OCI-LY7 (cell line): ENCODE measurements around the gene XKR3. TPM values are rescaled to one million over a fixed set of nuclear protein-coding genes. Genes with fewer than 3 reads are reported as not detected.

Experiments used
- BruUV-seq: library from RNA; stranded (reverse); fragments of 400-500 nt; replicated peaks from 2 replicates; lab custom pipeline; 2021; lab: Mats Ljungman, UMichigan
- CTCF ChIA-PET: fragments of 300-600 bp; sonication (Branson Sonifier 250); formaldehyde crosslinking; loops from one replicate; lab custom pipeline; 2022; ENCODE audit warnings: antibody characterized with exemption; ENCODE audit not compliant: unreplicated experiment; lab: Charles Lee
- POLR2A ChIA-PET: fragments of 300-600 bp; sonication (Branson Sonifier 250); formaldehyde crosslinking; loops from one replicate; lab custom pipeline; 2022; ENCODE audit warnings: antibody characterized with exemption; lab: Charles Lee
- DNase-seq: peaks from one replicate; pipeline ENCODE4 v3.0.0-alpha.2; 2015; ENCODE audit warnings: low spot score
- H2AFZ ChIP-seq: fragments of 200-600 bp; sonication (generic), shearing (Covaris generic); 2 replicates; pipeline ENCODE4 v1.6.1; 2014; ENCODE audit warnings: mild to moderate bottlenecking, antibody characterized with exemption, low read length, moderate library complexity
- H3K27ac ChIP-seq: fragments of 200-600 bp; sonication (generic); 2 replicates; pipeline ENCODE4 v1.5.1; 2014; ENCODE audit warnings: mixed run types, low read depth, mild to moderate bottlenecking, moderate library complexity, low read length, inconsistent platforms; ENCODE audit not compliant: poor library complexity, severe bottlenecking
- H3K36me3 ChIP-seq: fragments of 200-600 bp; sonication (generic); 2 replicates; pipeline ENCODE4 v1.6.1; 2014; ENCODE audit warnings: mild to moderate bottlenecking, antibody characterized with exemption, low read length, moderate library complexity, mixed read lengths; ENCODE audit not compliant: insufficient read depth
- H3K4me1 ChIP-seq: fragments of 200-600 bp; sonication (generic); 2 replicates; pipeline ENCODE4 v1.5.1; 2014; ENCODE audit warnings: mild to moderate bottlenecking, low read length; ENCODE audit not compliant: insufficient read depth, poor library complexity, severe bottlenecking
- H3K4me2 ChIP-seq: fragments of 200-600 bp; sonication (generic); 2 replicates; pipeline ENCODE4 v1.6.1; 2014; ENCODE audit warnings: mild to moderate bottlenecking, low read length
- H3K4me3 ChIP-seq: fragments of 200-600 bp; sonication (generic); 2 replicates; pipeline ENCODE4 v1.5.1; 2014; ENCODE audit warnings: mild to moderate bottlenecking, low read depth, low read length; ENCODE audit not compliant: poor library complexity, severe bottlenecking
- H3K79me2 ChIP-seq: fragments of 200-600 bp; sonication (generic); 2 replicates; pipeline ENCODE4 v1.6.1; 2016; ENCODE audit warnings: low read depth, mild to moderate bottlenecking, low read length, moderate library complexity, mixed read lengths; ENCODE audit not compliant: insufficient read depth
- H3K9me2 ChIP-seq: fragments of 200-600 bp; sonication (generic); 2 replicates; pipeline ENCODE4 v1.6.1; 2016; ENCODE audit warnings: mild to moderate bottlenecking, low read length, mixed read lengths; ENCODE audit not compliant: insufficient read depth
- H3K9me3 ChIP-seq: fragments of 200-600 bp; sonication (generic); 2 replicates; pipeline ENCODE4 v1.6.1; 2014; ENCODE audit warnings: mild to moderate bottlenecking, mixed run types, low read length, mixed read lengths
- H4K20me1 ChIP-seq: fragments of 200-600 bp; sonication (generic); 2 replicates; pipeline ENCODE4 v1.6.1; 2014; ENCODE audit warnings: mild to moderate bottlenecking, antibody characterized with exemption, low read length, moderate library complexity, mixed read lengths; ENCODE audit not compliant: insufficient read depth
- EZH2phosphoT487 ChIP-seq: fragments of 200-600 bp; sonication (generic); IDR thresholded peaks from 2 replicates; pipeline ENCODE4 v1.6.1; 2018; ENCODE audit warnings: low read depth, borderline replicate concordance, mild to moderate bottlenecking, mixed run types, antibody characterized with exemption, low read length, moderate library complexity, mixed read lengths
- intact Hi-C: fragments of 100-400 bp; cut with micrococcal nuclease; formaldehyde crosslinking; loops from one replicate; pipeline ENCODE4 v1.10.0; 2022; ENCODE audit not compliant: unreplicated experiment
- total RNA-seq, 2 experiments: library from RNA; depleted of rRNA in 1 of 2; stranded (reverse); fragments of >200 nt in 1 of 2; shearing (Covaris generic) in 1 of 2; gene quantifications; 2 replicates each; pipeline ENCODE4 v1.2.3, GENCODE V29; 2014 to 2022
- TF ChIP-seq, protein P1 (sequence below): fragments of 200-600 bp; sonication (generic); conservative IDR thresholded peaks from 2 replicates; pipeline ENCODE4 v1.5.1; 2014; ENCODE audit warnings: mild to moderate bottlenecking, antibody characterized with exemption, low read length, moderate library complexity, mixed read lengths

XKR3 gene
- total RNA-seq, 2 experiments from 2014 or later: not detected

DNA sequence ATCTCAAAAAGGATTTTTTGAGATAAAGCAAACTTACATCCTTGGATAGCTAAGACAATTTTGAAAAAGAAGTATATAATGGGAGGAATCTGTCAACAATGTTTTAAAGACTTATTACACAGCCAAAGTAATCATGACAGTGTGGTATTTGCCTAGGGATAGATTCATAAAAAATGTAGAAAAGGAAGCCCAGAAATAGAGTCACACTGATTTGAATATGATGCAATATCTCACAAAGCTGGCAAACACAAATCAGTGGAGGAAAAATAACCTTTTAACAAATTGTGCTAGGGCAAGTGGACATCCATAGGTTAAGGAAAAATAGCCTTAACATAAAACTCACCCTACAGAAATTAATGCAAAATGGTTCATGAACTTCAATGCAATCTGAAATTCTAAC, 6.0 kb downstream of the XKR3 start:
- no TSS peak for BruUV-seq
- Histone ChIP-seq H2AFZ (peak overlapping the region; percentile 82; the same call in 1 of the 2 replicates), H3K36me3 (no peaks in the 10 kb centered on the region; the same call in 1 of the 2 replicates), H3K9me2 (no peaks in the 10 kb centered on the region), H3K9me3 (peaks cover 39% of the 10 kb centered on the region), H3K4me1 (peaks cover 26% of the 10 kb centered on the region), H3K4me3 (peak overlapping the region; percentile 21), H3K4me2 (peak overlapping the region; percentile 49), H4K20me1 (no peaks in the 10 kb centered on the region), H3K79me2 (no peaks in the 10 kb centered on the region), H3K27ac (peak overlapping the region; percentile 19)
- CTCF ChIA-PET: no interaction called here
- intact Hi-C loops: loop anchor here (10.0 kb wide), 1 partner anchor 664 kb away; no protein-coding TSS in a partner anchor
- TF ChIP-seq EZH2phosphoT487: no peak
- TF ChIP-seq, protein P1, sequence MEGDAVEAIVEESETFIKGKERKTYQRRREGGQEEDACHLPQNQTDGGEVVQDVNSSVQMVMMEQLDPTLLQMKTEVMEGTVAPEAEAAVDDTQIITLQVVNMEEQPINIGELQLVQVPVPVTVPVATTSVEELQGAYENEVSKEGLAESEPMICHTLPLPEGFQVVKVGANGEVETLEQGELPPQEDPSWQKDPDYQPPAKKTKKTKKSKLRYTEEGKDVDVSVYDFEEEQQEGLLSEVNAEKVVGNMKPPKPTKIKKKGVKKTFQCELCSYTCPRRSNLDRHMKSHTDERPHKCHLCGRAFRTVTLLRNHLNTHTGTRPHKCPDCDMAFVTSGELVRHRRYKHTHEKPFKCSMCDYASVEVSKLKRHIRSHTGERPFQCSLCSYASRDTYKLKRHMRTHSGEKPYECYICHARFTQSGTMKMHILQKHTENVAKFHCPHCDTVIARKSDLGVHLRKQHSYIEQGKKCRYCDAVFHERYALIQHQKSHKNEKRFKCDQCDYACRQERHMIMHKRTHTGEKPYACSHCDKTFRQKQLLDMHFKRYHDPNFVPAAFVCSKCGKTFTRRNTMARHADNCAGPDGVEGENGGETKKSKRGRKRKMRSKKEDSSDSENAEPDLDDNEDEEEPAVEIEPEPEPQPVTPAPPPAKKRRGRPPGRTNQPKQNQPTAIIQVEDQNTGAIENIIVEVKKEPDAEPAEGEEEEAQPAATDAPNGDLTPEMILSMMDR: no peak
- peak; percentile 60 for DNase-seq
- POLR2A ChIA-PET: interaction anchor here (1.1 to 2.8 kb wide), 3 partner anchors 8 to 14 kb away, joined by 4 to 15 read pairs (median 5); no protein-coding TSS in a partner anchor

DNA sequence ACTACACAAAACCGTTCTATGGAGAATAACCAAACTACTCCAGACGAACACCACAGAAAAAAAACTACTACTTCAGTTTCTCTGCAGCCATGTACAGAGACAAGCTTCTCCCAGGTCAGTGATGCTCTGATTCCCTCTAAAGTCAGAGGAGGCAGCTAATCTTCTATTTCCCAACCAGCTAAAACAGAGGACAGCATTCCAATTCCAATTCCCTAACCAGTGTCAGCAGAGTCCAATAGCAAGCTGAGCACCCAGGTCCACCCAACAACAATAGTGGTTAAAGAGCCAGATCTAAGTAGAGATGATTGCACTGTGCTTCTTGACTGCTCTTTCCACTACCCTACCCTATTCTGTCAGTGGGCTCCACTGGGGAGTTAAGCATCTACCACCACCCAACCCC, 6.7 kb downstream of the XKR3 start:
- CTCF ChIA-PET: interaction anchor here (0.8 kb wide), 1 partner anchor 35 kb away, joined by 4 read pairs; no protein-coding TSS in a partner anchor
- BruUV-seq: no TSS peak

More for the DNA sequence above, 6.7 kb downstream of the XKR3 start:
- Histone ChIP-seq H4K20me1 (no peaks in the 10 kb centered on the region), H3K36me3 (no peaks in the 10 kb centered on the region; the same call in 1 of the 2 replicates), H3K27ac (peak overlapping the region; percentile 19), H3K4me1 (peaks cover 26% of the 10 kb centered on the region), H3K4me2 (peak overlapping the region; percentile 49), H3K79me2 (no peaks in the 10 kb centered on the region), H2AFZ (peak overlapping the region; percentile 82), H3K9me2 (no peaks in the 10 kb centered on the region), H3K9me3 (peaks cover 46% of the 10 kb centered on the region), H3K4me3 (no peak overlapping the region)
- TF ChIP-seq, protein P1: no peak
- no peak for TF ChIP-seq EZH2phosphoT487
- POLR2A ChIA-PET: interaction anchor here (0.9 to 2.8 kb wide), 4 partner anchors 8 to 20 kb away, joined by 4 to 15 read pairs (median 4); no protein-coding TSS in a partner anchor
- intact Hi-C loops: loop anchor here (10.0 kb wide), 1 partner anchor 664 kb away; no protein-coding TSS in a partner anchor
- no peak for DNase-seq
